A673 (cell line): ENCODE measurements around the gene NPLOC4.

ENCODE experiments used
- EZH2 ChIP-seq: fragments of 200-600 bp; sonication (generic); IDR thresholded peaks from 2 replicates; pipeline ENCODE4 v1.6.1; 2017; ENCODE audit warnings: borderline replicate concordance, low read depth, mild to moderate bottlenecking, mixed read lengths, antibody characterized with exemption, low read length; ENCODE audit not compliant: poor library complexity, severe bottlenecking
- TF ChIP-seq, protein P1 (sequence below): fragments of 300-800, 200-600 bp; sonication (generic); conservative IDR thresholded peaks from 2 replicates; pipeline ENCODE4 v1.5.1; 2017; ENCODE audit warnings: low read depth, mild to moderate bottlenecking, antibody characterized with exemption, low read length, moderate library complexity, mixed read lengths

DNA sequence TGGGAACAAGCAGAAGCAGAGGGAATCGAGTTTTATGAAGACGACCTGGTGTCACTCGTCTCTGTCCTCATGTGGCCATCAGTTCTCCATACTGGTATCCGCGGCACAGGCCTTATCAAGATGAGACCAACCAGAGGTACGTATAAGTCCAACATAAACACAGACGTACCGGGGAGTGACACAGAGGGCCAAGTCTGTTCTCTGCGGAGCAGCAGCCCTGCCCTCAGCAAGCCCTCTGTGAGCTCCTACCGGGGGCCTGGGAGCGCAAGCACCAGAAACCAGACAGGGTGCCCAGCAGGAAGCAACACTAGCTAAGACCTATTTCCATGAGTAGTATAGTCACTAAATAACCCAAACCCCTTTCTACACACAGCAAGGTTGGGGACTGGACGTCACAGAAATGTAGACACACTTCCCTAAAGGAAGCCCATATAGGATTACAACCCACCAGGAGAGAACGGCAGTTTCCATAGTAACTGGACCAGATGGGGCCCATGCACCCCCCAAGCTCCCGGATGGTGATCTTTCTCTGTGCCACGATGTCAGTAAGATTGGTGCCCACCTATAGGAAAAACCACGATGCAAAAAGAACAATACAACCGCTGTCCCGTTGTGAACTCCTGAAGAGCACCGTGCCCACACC, 45.8 kb upstream of the NPLOC4 start:
- TF ChIP-seq, protein P1, sequence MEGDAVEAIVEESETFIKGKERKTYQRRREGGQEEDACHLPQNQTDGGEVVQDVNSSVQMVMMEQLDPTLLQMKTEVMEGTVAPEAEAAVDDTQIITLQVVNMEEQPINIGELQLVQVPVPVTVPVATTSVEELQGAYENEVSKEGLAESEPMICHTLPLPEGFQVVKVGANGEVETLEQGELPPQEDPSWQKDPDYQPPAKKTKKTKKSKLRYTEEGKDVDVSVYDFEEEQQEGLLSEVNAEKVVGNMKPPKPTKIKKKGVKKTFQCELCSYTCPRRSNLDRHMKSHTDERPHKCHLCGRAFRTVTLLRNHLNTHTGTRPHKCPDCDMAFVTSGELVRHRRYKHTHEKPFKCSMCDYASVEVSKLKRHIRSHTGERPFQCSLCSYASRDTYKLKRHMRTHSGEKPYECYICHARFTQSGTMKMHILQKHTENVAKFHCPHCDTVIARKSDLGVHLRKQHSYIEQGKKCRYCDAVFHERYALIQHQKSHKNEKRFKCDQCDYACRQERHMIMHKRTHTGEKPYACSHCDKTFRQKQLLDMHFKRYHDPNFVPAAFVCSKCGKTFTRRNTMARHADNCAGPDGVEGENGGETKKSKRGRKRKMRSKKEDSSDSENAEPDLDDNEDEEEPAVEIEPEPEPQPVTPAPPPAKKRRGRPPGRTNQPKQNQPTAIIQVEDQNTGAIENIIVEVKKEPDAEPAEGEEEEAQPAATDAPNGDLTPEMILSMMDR: no peak
- TF ChIP-seq EZH2: no peak
